Testis (tissue), 3 donors: ENCODE measurements around the gene SHQ1. TPM values are rescaled to one million over a fixed set of nuclear protein-coding genes. Genes with fewer than 3 reads are reported as not detected.

Experiments
- DNase-seq: peaks from one replicate; pipeline ENCODE4 v3.0.0-alpha.2; 2019
- H3K27ac ChIP-seq, 2 donors: fragments of 200-600 bp; sonication (generic); one replicate each; pipeline ENCODE4 v1.5.1; 2019
- H3K27me3 ChIP-seq: fragments of 200-600 bp; sonication (generic); one replicate; pipeline ENCODE4 v1.5.1; 2019
- H3K36me3 ChIP-seq: fragments of 200-600 bp; sonication (generic); one replicate; pipeline ENCODE4 v1.5.1; 2017; ENCODE audit warnings: low read depth; ENCODE audit errors: missing control alignments
- H3K4me1 ChIP-seq: fragments of 200-600 bp; sonication (generic); one replicate; pipeline ENCODE4 v1.5.1; 2019
- H3K4me3 ChIP-seq, 2 donors: fragments of 200-600 bp; sonication (generic); one replicate each; pipeline ENCODE4 v1.5.1; 2017 to 2019
- H3K9me3 ChIP-seq: fragments of 200-600 bp; sonication (generic); one replicate; pipeline ENCODE4 v1.5.1; 2017
- CTCF ChIP-seq, 3 experiments: fragments of 450-650 bp in 2 of 3; fragments of 200-600 bp in 1 of 3; sonication (generic) in 1 of 3; IDR thresholded peaks; one replicate each; pipeline ENCODE4 v1.5.1; 2016 to 2019; ENCODE audit warnings: antibody characterized with exemption in 3 of 3, mild to moderate bottlenecking in 2 of 3, moderate library complexity in 1 of 3
- POLR2A ChIP-seq: fragments of 450-650 bp; IDR thresholded peaks from one replicate; pipeline ENCODE4 v1.6.1; 2017; ENCODE audit warnings: antibody characterized with exemption, mild to moderate bottlenecking, moderate library complexity
- WGBS, 2 donors: methylation state at CpG; one replicate each; pipeline ENCODE4 v1.1.5; 2018; 5-methylcytosine and 5-hydroxymethylcytosine counted together
- intact Hi-C: fragments of 100-400 bp; cut with DNase I; formaldehyde crosslinking; loops from one replicate; pipeline ENCODE4 v1.15.1; 2023; ENCODE audit warnings: low total_unique reads
- polyA plus RNA-seq: library from polyadenylated mRNA; stranded (reverse); fragments of 350-450 nt; fragmentation: Illumina TruSeq; extraction: RNeasy Lipid Tissue Mini Kit (QIAGEN cat#74804); gene quantifications from one replicate; pipeline ENCODE4 v1.2.3, GENCODE V29; 2014; ENCODE audit warnings: low read depth, low replicate concordance; ENCODE audit not compliant: insufficient read depth
- total RNA-seq, 2 donors: library from RNA; depleted of rRNA; stranded (reverse); fragments of >200 nt; gene quantifications; one replicate each; pipeline ENCODE4 v1.2.3, GENCODE V29; 2016

SHQ1 gene
- total and polyA plus RNA-seq, 3 donors from 2014 or later, result 20.1 to 26.9 (median 21.2) TPM

DNA sequence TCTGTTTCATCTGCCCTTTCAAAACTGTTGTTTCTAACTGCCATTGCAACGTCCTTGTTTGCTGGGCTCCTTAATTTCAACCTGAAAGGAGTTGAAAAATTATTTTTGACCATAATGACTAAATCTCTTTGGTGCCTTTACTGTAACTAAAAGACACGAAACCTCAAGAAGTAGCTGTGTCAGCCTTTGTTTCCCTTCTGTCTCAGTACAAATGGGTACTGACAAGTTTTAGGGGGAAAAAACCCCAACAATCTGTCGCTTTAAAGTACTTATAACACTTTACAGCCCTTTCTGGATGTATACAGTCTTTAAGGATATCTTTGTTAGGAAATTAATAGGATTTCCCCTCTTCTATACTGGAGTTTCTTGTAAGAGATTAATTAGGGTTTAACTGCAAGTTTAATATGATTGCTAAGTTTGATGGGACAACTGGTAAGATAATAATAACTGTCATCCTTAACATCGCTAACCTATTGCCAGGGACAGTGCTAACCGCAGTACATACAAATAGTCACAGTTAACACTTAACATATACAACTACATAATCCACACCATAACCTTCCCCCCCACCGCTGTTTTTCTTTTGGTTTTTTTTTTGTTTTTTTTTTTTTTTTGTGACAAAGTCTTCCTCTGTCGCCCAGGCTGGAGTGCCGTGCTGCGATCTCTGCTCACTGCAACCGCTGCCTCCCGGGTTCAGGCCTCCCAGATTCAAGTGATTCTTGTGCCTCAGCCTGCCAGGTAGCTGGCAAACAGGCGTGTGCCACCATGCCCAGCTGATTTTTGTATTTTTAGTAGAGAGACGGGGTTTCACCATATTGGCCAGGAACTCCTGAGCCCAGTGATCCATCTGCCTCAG is 41.3 kb upstream of the SHQ1 start:
- H3K27me3 ChIP-seq, result no peaks in the 10 kb centered on the region
- DNase-seq, result peak; percentile 22
- H3K4me3 ChIP-seq, result peak overlapping the region in 1 of 2 donors; percentile 53
- no peaks in the 10 kb centered on the region for H3K9me3 ChIP-seq
- WGBS, 2 donors, result 58 to 69% methylated on average over 12 to 13 of the region's 13 CpGs
- TF ChIP-seq POLR2A (no peak), CTCF (IDR thresholded peaks at IDR 0.05) (no peak)
- peak overlapping the region in 1 of 2 donors; percentile 68 for H3K27ac ChIP-seq
- intact Hi-C loops, result no loop called here
- H3K36me3 ChIP-seq, result no peaks in the 10 kb centered on the region
- peaks cover 24% of the 10 kb centered on the region for H3K4me1 ChIP-seq

GRCh38 chr3:72888546-72889309 is 40.5 kb upstream of the SHQ1 start:
- no peaks in the 10 kb centered on the region for H3K27me3 ChIP-seq
- peak overlapping the region; percentile 56 to 68 for H3K27ac ChIP-seq
- DNase-seq, result peak; percentile 59
- H3K36me3 ChIP-seq, result no peaks in the 10 kb centered on the region
- WGBS, 2 donors, result 5 to 6% methylated on average over 21 of the region's 21 CpGs
- H3K4me1 ChIP-seq, result peaks cover 24% of the 10 kb centered on the region
- no peak for TF ChIP-seq CTCF (IDR thresholded peaks at IDR 0.05)
- TF ChIP-seq POLR2A, result no peak
- no peaks in the 10 kb centered on the region for H3K9me3 ChIP-seq
- intact Hi-C loops, result no loop called here
- peak overlapping the region; percentile 53 to 62 for H3K4me3 ChIP-seq

DNA sequence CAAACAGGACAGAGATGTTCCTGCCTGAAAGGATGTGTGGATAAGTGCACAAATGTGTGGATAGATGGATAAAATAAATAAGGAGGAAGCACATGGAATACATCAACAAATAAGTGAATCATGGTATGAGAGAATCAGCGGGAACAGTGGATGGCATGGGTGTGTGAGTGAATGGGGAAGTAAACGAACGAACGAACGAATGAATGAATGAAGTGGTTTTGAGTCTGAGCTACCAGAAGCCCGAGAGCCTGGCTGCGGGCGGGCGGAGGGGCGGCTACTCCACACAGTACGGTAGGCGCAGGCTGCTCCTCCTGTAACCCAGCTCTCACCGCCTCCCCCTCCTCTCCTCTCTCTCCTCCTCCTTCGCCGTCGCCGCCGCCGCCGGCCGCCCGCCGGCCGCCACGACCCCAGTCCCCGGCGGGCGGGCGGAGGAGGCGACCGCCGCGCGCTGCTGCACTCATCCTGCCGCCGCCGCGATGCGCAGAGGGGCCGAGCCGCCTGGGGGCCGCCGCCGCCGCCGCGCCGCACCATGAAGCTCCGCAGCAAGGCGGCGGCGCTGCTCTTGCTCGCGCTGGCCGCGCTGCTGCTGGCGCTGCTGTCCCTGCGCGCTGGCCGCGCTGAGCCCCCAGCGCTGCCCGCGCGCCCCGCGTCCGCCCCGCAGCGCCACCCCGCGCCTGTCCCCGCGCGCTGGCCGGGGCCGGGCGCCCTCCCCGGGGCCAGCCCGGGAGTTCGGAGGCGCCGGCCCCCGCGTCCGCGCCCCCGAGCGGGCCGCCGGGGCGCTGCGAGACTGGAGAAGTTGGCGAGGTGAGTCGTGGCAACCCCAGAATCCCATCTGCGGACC is 39.7 kb upstream of the SHQ1 start, which contains the start of gene GXYLT2:
Gene GXYLT2 (plus strand): TSS at position 342 of the 841 bp plus-strand sequence. CDS start 188 bp downstream, at position 530.
- DNase-seq, result peak; percentile 92
- H3K9me3 ChIP-seq, result no peaks in the 10 kb centered on the region
- H3K27ac ChIP-seq, result peak within 1 kb of the TSS; percentile 56 to 68
- no peaks in the 10 kb centered on the region for H3K36me3 ChIP-seq
- H3K4me3 ChIP-seq, result peak within 1 kb of the TSS; percentile 53 to 62
- TF ChIP-seq POLR2A, result no peak
- TF ChIP-seq CTCF (IDR thresholded peaks at IDR 0.05), result peak in 1 of 3 experiments; percentile 9
- H3K4me1 ChIP-seq, result peaks cover 24% of the 10 kb centered on the region
- intact Hi-C loops, result no loop called here
- 1% methylated on average over 22 to 73 of the region's 96 CpGs for WGBS, 2 donors
- no peaks in the 10 kb centered on the region for H3K27me3 ChIP-seq

GRCh38 chr3:72887343-72887704 is 39.1 kb upstream of the SHQ1 start:
- 2% methylated on average over 7 of the region's 7 CpGs for WGBS, 2 donors
- DNase-seq, result no peak
- H3K36me3 ChIP-seq, result no peaks in the 10 kb centered on the region
- H3K27me3 ChIP-seq, result no peaks in the 10 kb centered on the region
- intact Hi-C loops, result no loop called here
- TF ChIP-seq CTCF (IDR thresholded peaks at IDR 0.05) (no peak), POLR2A (no peak)
- peaks cover 24% of the 10 kb centered on the region for H3K4me1 ChIP-seq
- no peak overlapping the region for H3K27ac ChIP-seq
- peak overlapping the region; percentile 53 to 56 for H3K4me3 ChIP-seq
- H3K9me3 ChIP-seq, result no peaks in the 10 kb centered on the region
